RWPE2 (cell line): ENCODE measurements around the gene ZNF362.
A peak's percentile ranks its signal among the peaks of the same experiment; 100 is the strongest.

Experiments
- ATAC-seq: fragments of 200-7000 bp; cut with Tn5 transposase; 3 replicates; pipeline ENCODE4 v1.9.1; 2021; ENCODE audit warnings: low read depth
- DNase-seq: peaks from one replicate; pipeline ENCODE4 v3.0.0-alpha.2; 2020; ENCODE audit warnings: low spot score
- H3K27ac ChIP-seq: fragments of 450-650 bp; 2 replicates; pipeline ENCODE4 v1.5.1; 2017; ENCODE audit warnings: mild to moderate bottlenecking; ENCODE audit not compliant: poor library complexity, severe bottlenecking
- H3K27me3 ChIP-seq: fragments of 250-450 bp; sonication (Bioruptor Pico); 2 replicates; pipeline ENCODE4 v1.5.1; 2021; ENCODE audit warnings: mild to moderate bottlenecking, moderate library complexity; ENCODE audit not compliant: insufficient read depth, poor library complexity, severe bottlenecking
- H3K36me3 ChIP-seq: fragments of 250-450 bp; sonication (Bioruptor Pico); 2 replicates; pipeline ENCODE4 v1.5.1; 2020; ENCODE audit warnings: low read depth, mild to moderate bottlenecking, moderate library complexity
- H3K4me1 ChIP-seq: fragments of 250-450 bp; sonication (Bioruptor Pico); 2 replicates; pipeline ENCODE4 v1.5.1; 2021; ENCODE audit warnings: mild to moderate bottlenecking, moderate library complexity; ENCODE audit not compliant: insufficient read depth, poor library complexity, severe bottlenecking
- H3K4me3 ChIP-seq: fragments of 250-450 bp; sonication (Bioruptor Pico); 2 replicates; pipeline ENCODE4 v1.5.1; 2021; ENCODE audit warnings: mild to moderate bottlenecking, moderate library complexity; ENCODE audit not compliant: severe bottlenecking
- H3K9me3 ChIP-seq: fragments of 250-450 bp; sonication (Bioruptor Pico); 2 replicates; pipeline ENCODE4 v1.5.1; 2021; ENCODE audit warnings: mild to moderate bottlenecking, moderate library complexity; ENCODE audit not compliant: severe bottlenecking
- TF ChIP-seq, protein P1 (sequence below): fragments of 450-650 bp; IDR thresholded peaks from one replicate; pipeline ENCODE4 v1.5.1; 2017; ENCODE audit warnings: mild to moderate bottlenecking, moderate library complexity; ENCODE audit not compliant: poor library complexity, severe bottlenecking

The ZNF362 gene

DNA sequence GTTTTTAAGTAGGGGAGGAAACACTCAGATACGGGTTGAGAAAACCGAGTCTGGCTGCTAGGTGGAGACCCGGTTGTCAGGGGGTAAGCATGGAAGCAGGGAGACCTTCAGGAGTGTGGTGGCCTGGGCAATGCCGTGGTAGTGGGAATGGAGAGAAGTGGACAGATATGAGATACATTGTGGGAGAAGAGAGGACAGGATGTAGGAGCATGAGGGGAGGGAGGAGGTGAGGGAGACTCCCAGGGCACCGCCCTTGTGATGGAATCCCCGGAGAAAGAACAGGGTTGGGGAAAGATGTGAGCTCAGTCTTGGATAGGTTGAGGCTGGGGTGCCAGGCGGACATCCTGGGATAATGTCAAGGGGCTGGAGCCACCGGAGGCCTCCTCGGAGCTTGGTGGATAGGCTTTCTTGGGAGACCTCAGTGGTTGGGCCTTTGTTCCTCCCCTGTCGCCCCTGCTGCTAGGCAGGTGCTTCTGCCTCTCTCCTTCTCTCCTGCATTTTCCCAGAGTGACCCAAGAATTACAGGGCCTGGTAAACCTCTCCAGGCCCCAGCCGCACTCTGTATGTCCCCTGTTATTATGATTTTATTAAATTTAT is 21.3 kb downstream of the ZNF362 start:
- no peak for ATAC-seq
- no peak overlapping the region for H3K27ac ChIP-seq
- H3K36me3 ChIP-seq: peaks cover 29% of the 10 kb centered on the region
- H3K4me3 ChIP-seq: no peak overlapping the region
- no peaks in the 10 kb centered on the region for H3K27me3 ChIP-seq
- DNase-seq: peak; percentile 32
- TF ChIP-seq, protein P1, sequence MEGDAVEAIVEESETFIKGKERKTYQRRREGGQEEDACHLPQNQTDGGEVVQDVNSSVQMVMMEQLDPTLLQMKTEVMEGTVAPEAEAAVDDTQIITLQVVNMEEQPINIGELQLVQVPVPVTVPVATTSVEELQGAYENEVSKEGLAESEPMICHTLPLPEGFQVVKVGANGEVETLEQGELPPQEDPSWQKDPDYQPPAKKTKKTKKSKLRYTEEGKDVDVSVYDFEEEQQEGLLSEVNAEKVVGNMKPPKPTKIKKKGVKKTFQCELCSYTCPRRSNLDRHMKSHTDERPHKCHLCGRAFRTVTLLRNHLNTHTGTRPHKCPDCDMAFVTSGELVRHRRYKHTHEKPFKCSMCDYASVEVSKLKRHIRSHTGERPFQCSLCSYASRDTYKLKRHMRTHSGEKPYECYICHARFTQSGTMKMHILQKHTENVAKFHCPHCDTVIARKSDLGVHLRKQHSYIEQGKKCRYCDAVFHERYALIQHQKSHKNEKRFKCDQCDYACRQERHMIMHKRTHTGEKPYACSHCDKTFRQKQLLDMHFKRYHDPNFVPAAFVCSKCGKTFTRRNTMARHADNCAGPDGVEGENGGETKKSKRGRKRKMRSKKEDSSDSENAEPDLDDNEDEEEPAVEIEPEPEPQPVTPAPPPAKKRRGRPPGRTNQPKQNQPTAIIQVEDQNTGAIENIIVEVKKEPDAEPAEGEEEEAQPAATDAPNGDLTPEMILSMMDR: no peak
- H3K4me1 ChIP-seq: no peaks in the 10 kb centered on the region
- no peaks in the 10 kb centered on the region for H3K9me3 ChIP-seq

DNA sequence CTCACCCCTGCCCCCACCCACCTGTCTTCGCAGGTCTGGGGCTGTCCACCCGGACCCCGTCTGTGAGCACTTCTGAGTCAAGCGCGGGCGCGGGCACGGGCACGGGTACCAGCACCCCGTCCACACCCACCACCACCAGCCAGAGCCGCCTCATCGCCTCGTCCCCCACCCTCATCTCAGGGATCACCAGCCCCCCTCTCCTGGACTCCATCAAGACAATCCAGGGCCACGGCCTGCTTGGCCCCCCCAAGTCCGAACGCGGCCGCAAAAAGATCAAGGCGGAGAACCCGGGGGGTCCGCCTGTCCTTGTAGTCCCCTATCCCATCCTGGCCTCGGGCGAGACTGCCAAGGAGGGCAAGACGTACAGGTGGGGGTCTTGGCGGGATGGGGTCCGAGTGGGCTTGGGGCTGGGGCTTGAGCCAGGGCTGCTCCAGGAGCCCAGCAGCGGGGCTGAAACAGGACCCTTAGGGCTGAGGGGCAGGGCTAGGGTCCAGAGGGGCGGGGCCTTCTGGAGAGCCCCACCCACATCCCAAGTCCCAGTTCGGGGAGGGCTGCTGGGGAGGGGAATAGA is 23.9 kb downstream of the ZNF362 start:
- TF ChIP-seq, protein P1: no peak
- H3K36me3 ChIP-seq: peaks cover 33% of the 10 kb centered on the region
- ATAC-seq: no peak
- no peak overlapping the region for H3K4me3 ChIP-seq
- H3K4me1 ChIP-seq: no peaks in the 10 kb centered on the region
- H3K9me3 ChIP-seq: no peaks in the 10 kb centered on the region
- no peaks in the 10 kb centered on the region for H3K27me3 ChIP-seq
- no peak overlapping the region for H3K27ac ChIP-seq
- peak; percentile 57 for DNase-seq

DNA sequence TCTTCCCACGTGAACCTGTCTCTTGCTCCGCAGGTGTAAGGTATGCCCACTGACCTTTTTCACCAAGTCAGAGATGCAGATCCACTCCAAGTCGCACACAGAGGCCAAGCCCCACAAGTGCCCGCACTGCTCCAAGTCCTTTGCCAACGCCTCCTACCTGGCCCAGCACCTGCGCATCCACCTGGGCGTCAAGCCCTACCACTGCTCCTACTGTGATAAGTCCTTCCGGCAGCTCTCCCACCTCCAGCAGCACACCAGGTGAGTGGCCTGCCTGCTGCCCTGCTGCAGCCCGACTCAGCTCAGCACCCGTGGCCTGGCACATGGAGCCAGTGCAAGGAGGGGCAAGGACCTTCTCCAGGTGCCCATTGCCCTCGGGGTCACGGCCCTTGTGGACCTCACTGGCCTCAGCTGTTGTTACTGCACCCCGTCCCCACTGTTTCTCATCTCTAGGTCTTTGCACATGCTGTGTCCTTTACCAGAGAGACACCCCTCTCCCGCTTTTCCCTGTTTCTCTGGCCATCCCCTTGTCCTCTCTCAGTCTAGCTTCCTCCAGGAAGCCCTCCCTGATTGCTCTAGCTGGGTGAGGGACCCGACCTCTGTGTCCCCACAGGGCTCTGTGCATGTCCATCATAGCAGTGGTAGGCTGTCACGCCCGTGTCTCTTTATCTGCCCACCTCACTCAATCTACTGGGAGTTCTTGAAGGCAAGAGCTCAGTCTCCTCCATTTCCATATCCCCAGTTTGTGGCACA is 25.4 kb downstream of the ZNF362 start:
- Histone ChIP-seq H3K4me3 (no peak overlapping the region), H3K27ac (no peak overlapping the region), H3K4me1 (no peaks in the 10 kb centered on the region), H3K27me3 (no peaks in the 10 kb centered on the region), H3K36me3 (peaks cover 32% of the 10 kb centered on the region), H3K9me3 (no peaks in the 10 kb centered on the region)
- DNase-seq: peak; percentile 33
- no peak for ATAC-seq
- TF ChIP-seq, protein P1: no peak

DNA sequence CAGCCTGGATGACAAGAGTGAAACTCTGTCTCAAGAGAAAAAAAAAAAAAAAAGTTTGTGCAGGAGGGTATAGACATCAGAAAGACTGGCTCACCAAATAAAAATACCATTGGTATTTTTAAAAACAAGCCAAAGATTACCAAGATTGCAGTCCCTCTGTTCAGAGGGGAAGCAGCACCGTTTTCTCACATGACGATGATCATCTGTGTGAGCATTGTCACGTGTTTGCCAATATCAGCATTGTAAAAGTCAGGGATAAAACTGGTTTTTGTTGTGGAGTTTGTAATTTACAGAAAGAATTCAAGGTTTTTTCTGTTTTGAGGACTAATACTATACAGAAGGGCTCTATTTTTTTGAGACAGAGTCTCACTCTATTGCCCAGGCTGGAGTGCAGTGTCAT is 26.5 kb downstream of the ZNF362 start:
- Histone ChIP-seq H3K4me3 (no peak overlapping the region), H3K36me3 (peaks cover 29% of the 10 kb centered on the region), H3K4me1 (no peaks in the 10 kb centered on the region), H3K27me3 (no peaks in the 10 kb centered on the region), H3K9me3 (no peaks in the 10 kb centered on the region), H3K27ac (no peak overlapping the region)
- DNase-seq (no peak), ATAC-seq (no peak)
- TF ChIP-seq, protein P1: no peak
